ENCODE measurements around the gene SH2D1B.
"Not testable (repeated sequence)": the region's sequence is repeated elsewhere in the genome, so short reads cannot be mapped to it uniquely, and the experiment has no call there.

The SH2D1B gene

DNA sequence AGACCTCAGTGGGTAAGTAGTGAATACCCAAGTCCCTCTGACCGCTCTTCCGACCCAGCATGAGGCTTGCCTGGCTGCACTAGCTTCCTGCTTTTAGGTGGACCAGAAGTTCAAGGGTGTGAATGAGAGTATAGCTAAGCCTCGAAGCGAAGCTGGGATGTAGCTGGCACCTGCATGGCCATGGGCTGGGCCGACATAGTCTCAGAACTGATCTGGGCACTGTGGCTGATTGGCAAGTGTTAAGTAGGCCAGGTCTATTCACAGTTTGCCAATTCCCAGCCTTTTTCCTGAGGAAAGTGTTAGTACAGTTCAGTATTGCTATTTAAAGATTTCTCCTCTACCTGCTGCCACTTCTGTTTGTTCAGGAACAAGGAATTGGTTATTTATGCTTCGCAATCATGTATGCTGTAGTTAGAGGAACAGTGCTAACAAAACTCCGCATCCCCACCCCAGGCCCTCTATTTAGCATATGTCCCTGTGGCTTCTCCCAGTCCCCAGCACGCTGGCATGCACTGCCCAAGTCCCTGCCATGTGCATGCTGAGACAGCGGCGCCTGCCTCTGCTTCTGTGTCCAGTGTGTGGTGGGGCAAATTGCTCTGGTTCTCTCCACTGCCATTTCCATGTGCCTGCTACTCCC, 51.6 kb downstream of the SH2D1B start:
- DNase-seq: no peak

DNA sequence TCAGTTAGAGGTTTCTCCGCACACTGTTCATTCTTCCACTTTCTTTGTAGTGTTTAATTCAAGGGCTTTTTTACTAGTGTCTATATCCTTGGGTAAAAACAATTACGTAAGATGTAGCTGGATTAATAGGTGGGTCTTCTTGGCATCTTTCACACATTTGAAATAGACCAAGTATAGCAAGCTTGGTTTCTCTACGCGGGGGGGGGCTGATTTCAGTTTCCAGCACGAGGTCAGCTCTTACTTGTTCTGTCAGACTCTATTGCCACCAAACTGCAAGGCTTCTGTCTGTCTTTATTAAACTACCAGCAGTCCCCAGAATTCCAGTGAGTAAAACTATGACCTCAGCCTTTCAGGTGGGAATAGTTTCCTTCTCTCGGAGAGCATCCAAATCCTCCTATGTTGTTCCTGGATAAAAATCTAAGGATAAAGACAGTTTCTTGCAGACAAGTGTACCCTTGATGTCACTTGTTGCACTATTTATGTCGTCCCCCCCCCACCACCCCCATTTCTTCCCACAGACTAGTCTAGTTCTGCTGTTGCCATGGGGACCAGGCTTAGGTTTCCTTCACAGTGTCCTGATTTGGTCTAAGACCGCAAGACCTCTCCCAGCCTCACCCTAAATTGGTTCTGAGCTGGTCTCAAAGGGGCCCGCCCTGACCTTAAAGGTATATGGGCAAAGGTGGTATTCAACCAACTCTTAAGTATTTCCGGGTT, 52.3 kb downstream of the SH2D1B start:
- no peak for DNase-seq

DNA sequence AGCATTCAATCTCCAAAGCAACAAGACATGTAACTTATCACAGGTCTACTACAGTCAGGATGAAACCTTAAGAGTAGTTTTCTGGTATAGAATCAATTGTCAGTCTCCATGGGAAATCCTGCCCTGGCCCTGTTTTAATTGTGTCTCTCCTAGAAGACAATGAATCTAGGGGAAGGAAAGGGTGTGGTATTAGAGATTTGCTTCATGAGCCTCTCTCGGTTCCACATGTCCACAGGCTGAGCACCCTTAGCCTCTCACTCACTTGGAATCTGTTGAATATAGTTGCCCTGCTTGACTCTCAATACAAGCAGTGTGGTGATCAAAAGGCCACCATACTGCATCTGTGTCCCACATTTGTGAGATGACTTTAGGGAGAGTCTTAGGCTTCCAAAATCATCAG, 53.0 kb downstream of the SH2D1B start:
- no peak for DNase-seq

DNA sequence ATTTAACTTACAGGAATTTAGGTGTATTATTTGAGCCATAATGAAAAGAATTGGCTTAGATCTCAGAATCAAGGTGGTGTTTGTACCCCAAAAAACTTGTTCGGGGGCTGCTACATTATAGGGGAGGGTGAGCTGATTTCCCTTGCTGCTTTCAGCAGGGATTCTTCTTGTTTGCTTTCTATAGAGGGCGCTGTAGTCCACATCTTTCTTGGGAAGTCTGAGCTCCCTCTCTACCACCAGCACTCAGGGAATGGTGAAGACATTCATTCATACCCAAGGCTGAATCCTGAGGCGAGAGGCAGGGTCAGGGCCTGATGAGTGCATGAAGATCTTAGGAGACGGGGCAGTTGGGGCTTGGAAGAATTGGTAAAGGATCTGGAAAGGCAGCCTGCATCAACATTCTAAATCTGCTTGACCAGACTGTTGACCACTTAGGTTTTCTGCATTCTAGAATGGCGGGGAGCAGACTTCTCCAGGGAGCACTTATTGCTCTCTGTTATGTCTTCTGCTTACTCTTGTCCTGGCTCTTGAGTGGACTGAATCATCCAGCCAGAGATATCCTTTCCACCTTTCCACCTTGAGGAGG, 54.2 kb downstream of the SH2D1B start:
- DNase-seq: peak; percentile 32

DNA sequence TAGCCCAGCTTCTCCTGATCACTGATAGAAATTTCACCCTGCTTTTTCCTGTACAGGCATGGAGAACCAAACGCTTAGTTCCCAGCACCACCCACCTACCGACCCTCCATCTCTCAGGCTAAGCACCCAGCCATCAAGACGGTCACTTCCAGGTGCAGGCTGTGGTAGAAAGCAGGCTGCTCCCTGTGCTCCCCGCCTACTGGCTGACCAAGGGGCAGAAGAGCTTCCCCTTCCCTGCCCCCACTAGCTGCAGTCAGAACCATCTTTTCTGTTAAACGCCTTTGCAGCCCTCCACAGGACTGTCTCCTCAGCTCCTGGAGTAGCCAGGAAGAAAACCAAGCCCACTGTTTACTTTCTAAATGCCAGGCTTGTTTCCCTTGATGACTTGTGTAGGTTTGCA, 58.2 kb downstream of the SH2D1B start:
- DNase-seq: no peak

DNA sequence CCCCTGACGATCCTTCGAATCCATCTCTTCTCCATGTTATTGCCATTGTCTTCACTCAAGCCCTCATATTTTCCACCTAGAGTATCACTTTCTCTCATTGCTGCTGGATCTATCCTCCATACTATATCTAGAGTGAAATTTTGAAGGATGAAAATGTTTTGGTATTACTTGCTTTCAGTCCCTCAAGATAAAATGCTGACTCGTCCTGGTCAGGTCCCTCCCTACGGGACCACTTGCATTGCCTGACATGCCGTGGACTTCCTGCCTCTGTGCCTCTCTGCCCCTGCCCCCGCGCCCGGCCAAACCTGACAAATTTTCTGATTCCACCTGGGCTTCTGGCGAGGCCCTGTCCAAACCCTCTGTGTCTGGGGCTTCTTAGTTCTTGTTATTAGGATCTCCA, 58.9 kb downstream of the SH2D1B start:
- no peak for DNase-seq

DNA sequence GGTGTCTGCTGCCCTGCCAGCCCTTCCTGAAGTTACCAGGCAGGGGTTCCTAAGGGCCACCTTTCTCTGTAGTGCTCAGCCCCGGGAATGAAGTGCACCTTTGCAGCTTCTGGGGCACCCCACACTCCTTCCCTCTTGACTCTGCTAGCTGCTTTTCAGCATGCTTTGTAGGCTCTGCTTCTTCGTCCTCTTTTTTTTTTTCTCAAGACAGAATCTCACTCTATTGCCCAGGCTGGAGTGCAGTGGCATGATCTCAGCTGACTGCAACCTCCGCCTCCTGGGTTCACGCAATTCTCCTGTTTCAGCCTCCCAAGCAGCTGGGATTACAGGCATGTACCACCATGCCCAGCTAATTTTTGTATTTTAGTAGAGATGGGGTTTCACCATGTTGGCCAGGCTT, 60.1 kb downstream of the SH2D1B start:
- DNase-seq: not testable (repeated sequence)

DNA sequence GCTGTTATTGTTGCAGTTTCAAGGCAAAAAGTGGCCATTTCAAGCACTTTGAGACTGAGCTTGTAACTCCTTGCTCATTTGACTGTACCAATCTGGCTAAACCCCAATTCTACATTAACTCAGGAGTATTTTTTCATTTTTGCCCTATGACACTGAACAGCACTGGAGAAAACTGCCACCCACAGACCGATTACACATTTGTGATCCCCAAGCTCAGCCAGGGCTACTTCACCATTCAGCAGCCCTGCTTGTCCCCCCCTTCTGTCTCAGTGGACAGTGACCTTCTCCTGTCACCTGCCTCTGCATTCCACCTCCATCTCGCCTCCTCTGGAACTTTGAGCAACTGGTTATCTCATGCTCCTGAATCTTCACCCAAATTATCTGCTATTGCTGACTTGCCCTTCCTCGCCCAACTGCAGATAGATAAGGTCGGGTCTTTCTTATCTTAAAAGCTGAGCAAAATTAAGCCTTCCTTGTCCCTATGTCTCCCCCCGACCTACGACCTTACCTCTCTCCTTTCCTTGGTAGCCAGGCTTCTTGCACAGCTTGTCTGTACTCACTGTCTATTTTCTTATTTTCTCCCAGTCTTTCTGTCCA, 60.6 kb downstream of the SH2D1B start:
- no peak for DNase-seq

DNA sequence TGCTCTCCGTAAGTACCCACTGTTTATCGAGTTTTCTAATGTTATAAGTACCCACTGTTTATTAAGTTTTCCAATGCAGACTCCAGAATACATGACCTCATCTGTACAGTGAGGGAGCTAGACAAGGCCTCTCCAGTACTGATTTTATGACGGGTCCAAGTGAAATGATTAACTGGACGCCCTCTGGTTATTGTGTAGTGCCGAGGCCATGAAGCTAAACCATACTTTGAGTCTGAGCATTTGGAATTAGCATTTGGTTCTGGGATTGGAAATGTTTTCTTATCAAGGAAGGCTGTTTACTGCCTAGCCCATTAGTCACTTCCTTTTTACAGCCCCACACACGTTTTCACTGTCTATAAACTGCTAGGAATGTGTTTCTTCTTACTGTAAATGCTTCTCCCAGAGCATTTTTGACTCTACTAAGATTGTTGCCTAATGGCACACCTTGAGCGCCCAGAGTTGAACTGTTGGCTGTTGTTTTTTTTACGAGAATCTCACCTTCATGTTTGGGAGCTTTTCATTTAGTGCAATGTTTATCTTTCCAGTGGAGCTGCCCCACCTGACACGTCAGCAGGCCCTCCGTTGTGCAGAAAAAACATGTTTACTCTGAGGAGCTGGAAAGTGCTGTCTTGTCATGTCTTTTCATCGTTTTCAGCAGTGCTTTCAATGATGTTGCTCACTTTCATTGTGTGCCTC, 62.2 kb downstream of the SH2D1B start:
- DNase-seq: no peak

DNA sequence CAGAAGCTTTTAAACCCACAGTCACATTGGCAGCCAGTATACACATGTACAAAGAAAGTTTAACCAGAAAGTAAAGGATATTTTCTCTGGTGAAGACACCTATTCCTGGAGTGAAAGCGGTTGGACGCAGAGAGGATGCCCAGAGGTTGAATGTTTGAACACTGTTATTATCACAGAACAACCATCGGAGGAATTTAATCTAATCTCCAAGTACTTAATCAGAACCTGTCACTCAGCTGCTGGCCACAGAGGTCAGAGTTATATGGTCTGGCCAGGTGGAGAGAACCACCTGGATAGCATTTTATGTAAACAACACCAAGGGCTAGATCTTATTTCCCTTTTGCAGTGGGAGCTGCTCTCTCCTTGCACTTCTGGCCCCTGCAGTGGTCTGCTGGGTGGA, 64.7 kb downstream of the SH2D1B start:
- DNase-seq: no peak
